ENCODE results near the gene VWA2.

GRCh38 chr10:114220281-114220680, 18.8 kb upstream of the VWA2 start:
- no peak for TF ChIP-seq BHLHE40 (IDR thresholded peaks at IDR 0.05; ENCODE audit: low read depth, low read length)
- no peak for TF ChIP-seq RCOR1 (IDR thresholded peaks at IDR 0.05; ENCODE audit: insufficient replicate concordance, low read length)
- TF ChIP-seq CEBPB (IDR thresholded peaks at IDR 0.05; ENCODE audit: low read depth, low read length), result no peak
- TF ChIP-seq POLR2A (IDR thresholded peaks at IDR 0.05; ENCODE audit: low read depth, low read length), result no peak
- TF ChIP-seq, protein P1, sequence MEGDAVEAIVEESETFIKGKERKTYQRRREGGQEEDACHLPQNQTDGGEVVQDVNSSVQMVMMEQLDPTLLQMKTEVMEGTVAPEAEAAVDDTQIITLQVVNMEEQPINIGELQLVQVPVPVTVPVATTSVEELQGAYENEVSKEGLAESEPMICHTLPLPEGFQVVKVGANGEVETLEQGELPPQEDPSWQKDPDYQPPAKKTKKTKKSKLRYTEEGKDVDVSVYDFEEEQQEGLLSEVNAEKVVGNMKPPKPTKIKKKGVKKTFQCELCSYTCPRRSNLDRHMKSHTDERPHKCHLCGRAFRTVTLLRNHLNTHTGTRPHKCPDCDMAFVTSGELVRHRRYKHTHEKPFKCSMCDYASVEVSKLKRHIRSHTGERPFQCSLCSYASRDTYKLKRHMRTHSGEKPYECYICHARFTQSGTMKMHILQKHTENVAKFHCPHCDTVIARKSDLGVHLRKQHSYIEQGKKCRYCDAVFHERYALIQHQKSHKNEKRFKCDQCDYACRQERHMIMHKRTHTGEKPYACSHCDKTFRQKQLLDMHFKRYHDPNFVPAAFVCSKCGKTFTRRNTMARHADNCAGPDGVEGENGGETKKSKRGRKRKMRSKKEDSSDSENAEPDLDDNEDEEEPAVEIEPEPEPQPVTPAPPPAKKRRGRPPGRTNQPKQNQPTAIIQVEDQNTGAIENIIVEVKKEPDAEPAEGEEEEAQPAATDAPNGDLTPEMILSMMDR (conservative IDR thresholded peaks at IDR 0.05; ENCODE audit: low read depth, low read length), result no peak
- TF ChIP-seq CHD1 (IDR thresholded peaks at IDR 0.05; ENCODE audit: low read depth, low read length), result no peak
- TF ChIP-seq RFX5 (IDR thresholded peaks at IDR 0.05; ENCODE audit: low read depth, low read length), result no peak
- TF ChIP-seq MXI1 (IDR thresholded peaks at IDR 0.05; ENCODE audit: borderline replicate concordance, low read depth, low read length), result no peak
- no peak for TF ChIP-seq RAD21 (IDR thresholded peaks at IDR 0.05; ENCODE audit: low read length)
- no peak for TF ChIP-seq MAFK (IDR thresholded peaks at IDR 0.05; ENCODE audit: low read depth, low read length)
